Islet precursor cell (in vitro differentiated cells): ENCODE measurements around the gene ERCC1.

Source experiments
- DNase-seq: peaks from one replicate; pipeline ENCODE4 v3.0.0-alpha.2; 2018

Gene ERCC1

GRCh38 chr19:45404557-45405434, 18.9 kb downstream of the ERCC1 start, which contains the start of gene PPP1R13L:
Gene PPP1R13L, minus strand, starts transcription at chr19:45405069. Its CDS starts 6,751 bp downstream, at chr19:45398318.
- DNase-seq, result peak; percentile 98

- DNase-seq, result peak; percentile 92
Measured at GRCh38 chr19:45403781-45404556, 19.7 kb downstream of the ERCC1 start.

- DNase-seq, result no peak
Measured at GRCh38 chr19:45403272-45403671, 20.4 kb downstream of the ERCC1 start.

- DNase-seq, result peak; percentile 93
Measured at GRCh38 chr19:45402298-45403061, 21.2 kb downstream of the ERCC1 start.

- no peak for DNase-seq
Measured at GRCh38 chr19:45401815-45402214, 21.9 kb downstream of the ERCC1 start.

- DNase-seq, result no peak
Measured at GRCh38 chr19:45400192-45400591, 23.5 kb downstream of the ERCC1 start.

- no peak for DNase-seq
Measured at GRCh38 chr19:45395821-45396617, 27.7 kb downstream of the ERCC1 start.

- DNase-seq, result no peak
Measured at GRCh38 chr19:45391871-45392665, 31.6 kb downstream of the ERCC1 start.

GRCh38 chr19:45391346-45391745, 32.4 kb downstream of the ERCC1 start:
- DNase-seq, result no peak

GRCh38 chr19:45385392-45386221, 38.1 kb downstream of the ERCC1 start:
- DNase-seq, result no peak

GRCh38 chr19:45382426-45382825, 41.3 kb downstream of the ERCC1 start:
- no peak for DNase-seq

GRCh38 chr19:45380107-45380506, 43.6 kb downstream of the ERCC1 start:
- DNase-seq, result no peak

- peak; percentile 92 for DNase-seq
Measured at GRCh38 chr19:45376045-45376724, 47.5 kb downstream of the ERCC1 start.

GRCh38 chr19:45370410-45371204, 53.1 kb downstream of the ERCC1 start, which contains the start of gene ERCC2:
Gene ERCC2, minus strand, starts transcription at chr19:45370573. Its CDS starts 33 bp downstream, at chr19:45370540.
- DNase-seq, result peak; percentile 99

GRCh38 chr19:45368737-45369340, 54.9 kb downstream of the ERCC1 start:
- DNase-seq, result peak; percentile 69

GRCh38 chr19:45368127-45368526, 55.6 kb downstream of the ERCC1 start:
- DNase-seq, result no peak

- DNase-seq, result no peak
Measured at GRCh38 chr19:45364696-45365095, 59.0 kb downstream of the ERCC1 start.

GRCh38 chr19:45363861-45364459, 59.8 kb downstream of the ERCC1 start:
- no peak for DNase-seq
